GM23248 (cell line): ENCODE results near the gene CPLX1. TPM values are rescaled to one million over a fixed set of nuclear protein-coding genes. Genes with fewer than 3 reads are reported as not detected.

Experiments
- DNase-seq: peaks from one replicate; pipeline ENCODE4 v3.0.0-alpha.2; 2015
- H2AFZ ChIP-seq: fragments of 200-600 bp; sonication (generic); 2 replicates; pipeline ENCODE4 v1.6.1; 2016; ENCODE audit warnings: antibody characterized with exemption
- H3F3A ChIP-seq: fragments of 200-600 bp; sonication (generic); 2 replicates; pipeline ENCODE4 v1.6.1; 2016; ENCODE audit warnings: mild to moderate bottlenecking, antibody characterized with exemption, mixed run types; ENCODE audit not compliant: insufficient read depth
- H3K27ac ChIP-seq: fragments of 200-600 bp; sonication (generic); 2 replicates; pipeline ENCODE4 v1.5.1; 2016; ENCODE audit warnings: mild to moderate bottlenecking
- H3K27me3 ChIP-seq: fragments of 200-600 bp; sonication (generic); replicated peaks from 2 replicates; pipeline ENCODE4 v1.6.1; 2016; ENCODE audit warnings: mild to moderate bottlenecking; ENCODE audit not compliant: insufficient read depth
- H3K36me3 ChIP-seq: fragments of 200-600 bp; sonication (generic); 2 replicates; pipeline ENCODE4 v1.6.1; 2016; ENCODE audit warnings: low read depth, mild to moderate bottlenecking
- H3K4me1 ChIP-seq: fragments of 200-600 bp; sonication (generic); 2 replicates; pipeline ENCODE4 v1.6.1; 2016; ENCODE audit warnings: mild to moderate bottlenecking; ENCODE audit not compliant: insufficient read depth
- H3K4me2 ChIP-seq: fragments of 200-600 bp; sonication (generic); one replicate; pipeline ENCODE4 v1.6.1; 2016; ENCODE audit warnings: mild to moderate bottlenecking; ENCODE audit not compliant: unreplicated experiment
- H3K4me3 ChIP-seq: fragments of 200-600 bp; sonication (generic); 2 replicates; pipeline ENCODE4 v1.5.1; 2016; ENCODE audit warnings: mild to moderate bottlenecking
- H3K79me2 ChIP-seq: fragments of 200-600 bp; sonication (generic); 2 replicates; pipeline ENCODE4 v1.6.1; 2016; ENCODE audit warnings: mild to moderate bottlenecking; ENCODE audit not compliant: insufficient read depth
- H3K9ac ChIP-seq: fragments of 200-600 bp; sonication (generic); 2 replicates; pipeline ENCODE4 v1.6.1; 2016; ENCODE audit warnings: mild to moderate bottlenecking
- H3K9me2 ChIP-seq: fragments of 200-600 bp; sonication (generic); 2 replicates; pipeline ENCODE4 v1.6.1; 2016; ENCODE audit warnings: mixed run types, mild to moderate bottlenecking, moderate library complexity; ENCODE audit not compliant: insufficient read depth
- H3K9me3 ChIP-seq: fragments of 200-600 bp; sonication (generic); one replicate; pipeline ENCODE4 v1.6.1; 2017; ENCODE audit warnings: low read depth
- H4K20me1 ChIP-seq: fragments of 200-600 bp; sonication (generic); 2 replicates; pipeline ENCODE4 v1.6.0; 2016; ENCODE audit not compliant: insufficient read depth
- EZH2 ChIP-seq: fragments of 200-600 bp; sonication (generic); IDR thresholded peaks from 2 replicates; pipeline ENCODE4 v1.6.1; 2018; ENCODE audit warnings: antibody characterized with exemption, mild to moderate bottlenecking; ENCODE audit not compliant: insufficient read depth, poor library complexity, severe bottlenecking
- EZH2phosphoT487 ChIP-seq: fragments of 200-600 bp; sonication (generic); IDR thresholded peaks from 2 replicates; pipeline ENCODE4 v1.6.1; 2018; ENCODE audit warnings: antibody characterized with exemption, moderate library complexity, mild to moderate bottlenecking, low read depth; ENCODE audit not compliant: insufficient read depth
- WGBS, 2 experiments: methylation state at CpG; one replicate each; pipeline ENCODE4 v1.1.6; 2015 to 2017; ENCODE audit warnings: low lambda C conversion rate in 2 of 2, low coverage in 1 of 2; ENCODE audit errors: missing lambda C conversion rate in 2 of 2; 5-methylcytosine and 5-hydroxymethylcytosine counted together
- in situ Hi-C: fragments of 300-500 bp; cut with MboI; formaldehyde crosslinking; loops from 2 replicates; pipeline ENCODE4 v1.15.0; 2020
- polyA plus RNA-seq: library from polyadenylated mRNA; unstranded; fragments of >200 nt; fragmentation: Nextera tagmentation; extraction: Ambion mirVana; gene quantifications from 2 replicates; pipeline ENCODE4 v1.2.1, GENCODE V29; 2016
- total RNA-seq: library from RNA; depleted of rRNA; stranded (reverse); fragments of >200 nt; shearing (Covaris generic); gene quantifications from 2 replicates; pipeline ENCODE4 v1.2.3, GENCODE V29; 2014

The CPLX1 gene
- total and polyA plus RNA-seq, 2 experiments from 2014 or later: not detected

- H3K27me3 ChIP-seq: no peaks in the 10 kb centered on the region
- H3K79me2 ChIP-seq: peaks cover 55% of the 10 kb centered on the region
- H3K27ac ChIP-seq: 0 out of 2 replicates have a peak overlapping the region, but pooled peaks have one; percentile 17
- no peak overlapping the region for H2AFZ ChIP-seq
- 0 out of 2 replicates have a peak, but pooled peaks cover 14% of the 10 kb centered on the region for H3K36me3 ChIP-seq
- H3K9ac ChIP-seq: no peak overlapping the region
- in situ Hi-C loops: no loop called here
- TF ChIP-seq EZH2phosphoT487 (no peak), EZH2 (no peak)
- H3K9me2 ChIP-seq: no peaks in the 10 kb centered on the region
- WGBS, 2 experiments: 85 to 87% methylated on average over 20 of the region's 20 CpGs
- H4K20me1 ChIP-seq: no peaks in the 10 kb centered on the region
- 0 out of 2 replicates have a peak, but pooled peaks cover 8% of the 10 kb centered on the region for H3K4me1 ChIP-seq
- H3K4me2 ChIP-seq: no peak overlapping the region
- DNase-seq: peak; percentile 54
- no peaks in the 10 kb centered on the region for H3K9me3 ChIP-seq
- no peak overlapping the region for H3K4me3 ChIP-seq
- peaks cover 13% of the 10 kb centered on the region; the same call in 1 of the 2 replicates for H3F3A ChIP-seq
These were observed 75.9 kb downstream of the CPLX1 start for GRCh38 chr4:749698-750666.

- peaks cover 20% of the 10 kb centered on the region; the same call in 1 of the 2 replicates for H3F3A ChIP-seq
- no peak overlapping the region for H3K9ac ChIP-seq
- TF ChIP-seq EZH2 (no peak), EZH2phosphoT487 (no peak)
- H3K79me2 ChIP-seq: peaks cover 47% of the 10 kb centered on the region
- H3K9me3 ChIP-seq: no peaks in the 10 kb centered on the region
- 0 out of 2 replicates have a peak, but pooled peaks cover 8% of the 10 kb centered on the region for H3K4me1 ChIP-seq
- no peaks in the 10 kb centered on the region for H3K9me2 ChIP-seq
- no peak overlapping the region for H3K4me3 ChIP-seq
- H3K27me3 ChIP-seq: no peaks in the 10 kb centered on the region
- H3K36me3 ChIP-seq: 0 out of 2 replicates have a peak, but pooled peaks cover 14% of the 10 kb centered on the region
- WGBS, 2 experiments: 96% methylated on average over 19 of the region's 19 CpGs
- in situ Hi-C loops: no loop called here
- no peak overlapping the region for H3K4me2 ChIP-seq
- H2AFZ ChIP-seq: no peak overlapping the region
- H4K20me1 ChIP-seq: no peaks in the 10 kb centered on the region
- DNase-seq: no peak
- H3K27ac ChIP-seq: no peak overlapping the region
These were observed 77.5 kb downstream of the CPLX1 start for GRCh38 chr4:748461-748860.

- Histone ChIP-seq H2AFZ (no peak overlapping the region), H3K27me3 (no peaks in the 10 kb centered on the region), H3K4me2 (no peak overlapping the region), H3K4me1 (0 out of 2 replicates have a peak, but pooled peaks cover 8% of the 10 kb centered on the region), H3K9me3 (no peaks in the 10 kb centered on the region), H3K9ac (no peak overlapping the region), H3K79me2 (peaks cover 39% of the 10 kb centered on the region), H3K27ac (no peak overlapping the region), H3F3A (peaks cover 20% of the 10 kb centered on the region; the same call in 1 of the 2 replicates), H3K4me3 (no peak overlapping the region), H3K9me2 (no peaks in the 10 kb centered on the region), H4K20me1 (no peaks in the 10 kb centered on the region), H3K36me3 (0 out of 2 replicates have a peak, but pooled peaks cover 8% of the 10 kb centered on the region)
- in situ Hi-C loops: no loop called here
- TF ChIP-seq EZH2phosphoT487: no peak
- no peak for TF ChIP-seq EZH2
- DNase-seq: no peak
- WGBS, 2 experiments: 91 to 94% methylated on average over 12 to 27 of the region's 34 CpGs
These were observed 78.3 kb downstream of the CPLX1 start for GRCh38 chr4:747546-748170.

GRCh38 chr4:744212-744841 is 81.6 kb downstream of the CPLX1 start:
- TF ChIP-seq EZH2phosphoT487 (no peak), EZH2 (no peak)
- in situ Hi-C loops: no loop called here
- H3K27me3 ChIP-seq: no peaks in the 10 kb centered on the region
- no peak overlapping the region for H2AFZ ChIP-seq
- no peaks in the 10 kb centered on the region for H3K4me1 ChIP-seq
- H3K9ac ChIP-seq: no peak overlapping the region
- H3K9me2 ChIP-seq: no peaks in the 10 kb centered on the region
- H3K9me3 ChIP-seq: no peaks in the 10 kb centered on the region
- H3F3A ChIP-seq: peaks cover 14% of the 10 kb centered on the region; the same call in 1 of the 2 replicates
- no peak overlapping the region for H3K27ac ChIP-seq
- no peak overlapping the region for H3K4me3 ChIP-seq
- peak; percentile 22 for DNase-seq
- 96% methylated on average over 24 to 37 of the region's 44 CpGs for WGBS, 2 experiments
- no peak overlapping the region for H3K4me2 ChIP-seq
- 0 out of 2 replicates have a peak, but pooled peaks cover 7% of the 10 kb centered on the region for H3K79me2 ChIP-seq
- no peaks in the 10 kb centered on the region for H4K20me1 ChIP-seq
- H3K36me3 ChIP-seq: peaks cover 8% of the 10 kb centered on the region; the same call in 1 of the 2 replicates
